B cell (primary cell): Measurements from ENCODE around the gene STEAP2.

Experiments
- EZH2 ChIP-seq: IDR thresholded peaks from 2 replicates; pipeline ENCODE4 v1.6.1; 2012; ENCODE audit warnings: borderline replicate concordance, low read depth, mild to moderate bottlenecking, moderate library complexity, low read length; ENCODE audit not compliant: insufficient read depth, poor library complexity, severe bottlenecking
- TF ChIP-seq, protein P1 (sequence below): fragments of 200-600 bp; IDR thresholded peaks from one replicate; pipeline ENCODE4 v1.8.0; 2022; ENCODE audit warnings: antibody characterized with exemption, mild to moderate bottlenecking

DNA sequence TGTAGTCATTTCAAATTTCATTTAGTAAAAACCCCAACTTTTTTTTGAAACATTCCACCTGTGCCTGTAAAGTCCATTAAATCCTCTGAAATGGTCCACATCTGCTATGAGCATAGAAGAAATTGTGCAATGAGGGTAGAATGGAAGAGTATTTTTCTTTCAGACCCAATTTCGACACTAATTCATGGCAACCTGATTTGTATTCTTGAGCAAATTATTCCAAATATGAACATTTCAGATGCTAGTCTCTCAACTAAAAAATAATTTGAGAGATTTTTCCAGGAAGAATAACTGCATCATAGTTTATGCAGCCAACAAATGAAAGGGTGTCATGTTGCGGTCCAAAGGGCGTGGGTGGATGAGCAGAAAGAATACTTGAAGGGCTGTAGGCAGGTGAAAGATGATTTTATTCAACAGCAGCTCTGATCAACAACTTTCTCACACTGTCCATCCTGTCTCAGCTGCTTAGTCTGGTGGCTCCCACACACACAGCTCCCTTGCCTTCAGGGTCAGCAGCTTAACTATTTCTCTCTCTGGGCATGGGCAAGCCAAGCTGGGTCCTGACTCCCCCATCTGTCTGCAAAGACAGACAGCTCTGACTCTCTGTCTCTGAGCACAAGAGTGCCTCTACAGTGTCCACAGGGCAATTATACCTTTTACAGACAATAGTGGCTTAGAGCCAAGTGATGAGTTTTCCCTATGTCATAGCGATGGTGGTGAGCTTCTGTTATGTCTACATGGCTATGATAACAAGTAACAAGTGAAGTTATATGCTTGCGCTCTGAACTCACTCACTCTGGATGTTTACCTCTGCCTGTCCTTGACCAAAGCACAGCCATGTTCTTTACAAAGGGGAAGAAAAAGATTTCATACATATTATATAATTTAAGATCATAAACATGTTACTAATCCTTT, 11.5 kb downstream of the STEAP2 start:
- TF ChIP-seq, protein P1, sequence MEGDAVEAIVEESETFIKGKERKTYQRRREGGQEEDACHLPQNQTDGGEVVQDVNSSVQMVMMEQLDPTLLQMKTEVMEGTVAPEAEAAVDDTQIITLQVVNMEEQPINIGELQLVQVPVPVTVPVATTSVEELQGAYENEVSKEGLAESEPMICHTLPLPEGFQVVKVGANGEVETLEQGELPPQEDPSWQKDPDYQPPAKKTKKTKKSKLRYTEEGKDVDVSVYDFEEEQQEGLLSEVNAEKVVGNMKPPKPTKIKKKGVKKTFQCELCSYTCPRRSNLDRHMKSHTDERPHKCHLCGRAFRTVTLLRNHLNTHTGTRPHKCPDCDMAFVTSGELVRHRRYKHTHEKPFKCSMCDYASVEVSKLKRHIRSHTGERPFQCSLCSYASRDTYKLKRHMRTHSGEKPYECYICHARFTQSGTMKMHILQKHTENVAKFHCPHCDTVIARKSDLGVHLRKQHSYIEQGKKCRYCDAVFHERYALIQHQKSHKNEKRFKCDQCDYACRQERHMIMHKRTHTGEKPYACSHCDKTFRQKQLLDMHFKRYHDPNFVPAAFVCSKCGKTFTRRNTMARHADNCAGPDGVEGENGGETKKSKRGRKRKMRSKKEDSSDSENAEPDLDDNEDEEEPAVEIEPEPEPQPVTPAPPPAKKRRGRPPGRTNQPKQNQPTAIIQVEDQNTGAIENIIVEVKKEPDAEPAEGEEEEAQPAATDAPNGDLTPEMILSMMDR = no peak
- no peak for TF ChIP-seq EZH2
